HepG2 (cell line): ENCODE data around the gene CPO. TPM values are rescaled to one million over a fixed set of nuclear protein-coding genes. Genes with fewer than 3 reads are reported as not detected.

Experiments
- ATAC-seq: fragments of 200-7000 bp; cut with Tn5 transposase; 3 replicates; pipeline ENCODE4 v1.9.1; 2020; ENCODE audit warnings: mild to moderate bottlenecking, moderate library complexity
- BruUV-seq: library from RNA; stranded (reverse); fragments of 400-500 nt; replicated peaks from 2 replicates; lab custom pipeline; 2021; lab: Mats Ljungman, UMichigan
- CTCF ChIA-PET: fragments of 300-600 bp; formaldehyde crosslinking; extraction: SDS; loops from one replicate; lab custom pipeline; 2021; ENCODE audit warnings: low total read pairs, inconsistent platforms, low intra/inter-chr PET ratio; lab: Yijun Ruan, JAX
- POLR2A ChIA-PET: fragments of 350-600 bp; sonication (Branson Sonifier 250); formaldehyde crosslinking; loops from one replicate; lab custom pipeline; 2020; ENCODE audit warnings: antibody characterized with exemption, inconsistent platforms; lab: Yijun Ruan, JAX
- DNase-seq: peaks from one replicate; pipeline ENCODE4 v3.0.0-alpha.2; 2015; ENCODE audit warnings: low spot score
- FAIRE-seq: peaks from 3 replicates; lab custom pipeline; 2011; peaks lifted over from hg19 to GRCh38; lab: Jason Lieb, UNC
- H2AFZ ChIP-seq: one replicate; pipeline ENCODE4 v1.6.1; 2011; ENCODE audit warnings: low read length, inconsistent platforms
- H3K27ac ChIP-seq: fragments of 300-600 bp; 3 replicates; pipeline ENCODE4 v1.8.0; 2011; ENCODE audit warnings: mixed run types, mild to moderate bottlenecking, mixed read lengths, low read length, inconsistent platforms; ENCODE audit not compliant: insufficient read depth; ENCODE audit errors: extremely low read length
- H3K27me3 ChIP-seq, 2 experiments: fragments of 200-600 bp in 1 of 2; 2 replicates in 1 of 2; 3 replicates in 1 of 2; pipeline versions ENCODE4 v1.6.0 to v1.8.0; 2011; ENCODE audit warnings: low read length in 2 of 2, mild to moderate bottlenecking in 2 of 2, moderate library complexity in 2 of 2, inconsistent platforms in 1 of 2; ENCODE audit not compliant: insufficient read depth in 2 of 2, control insufficient read depth in 1 of 2
- H3K36me3 ChIP-seq, 2 experiments: fragments of 200-600 bp in 1 of 2; replicated peaks in 1 of 2; 2 replicates in 1 of 2; 3 replicates in 1 of 2; pipeline versions ENCODE4 v1.5.1 to v1.8.0; 2011; ENCODE audit warnings: low read length in 2 of 2, inconsistent platforms in 1 of 2; ENCODE audit not compliant: insufficient read depth in 2 of 2, control insufficient read depth in 1 of 2
- H3K4me1 ChIP-seq: 2 replicates; pipeline ENCODE4 v1.5.1; 2012; ENCODE audit warnings: low read length, inconsistent platforms; ENCODE audit not compliant: insufficient read depth
- H3K4me2 ChIP-seq: 2 replicates; pipeline ENCODE4 v1.6.0; 2011; ENCODE audit warnings: low read depth, low read length, inconsistent platforms
- H3K4me3 ChIP-seq, 3 experiments: fragments of 200-600 bp in 1 of 3; sonication (generic), shearing (Covaris generic) in 1 of 3; replicated peaks in 1 of 3; 2 replicates each; pipeline ENCODE4 v1.5.1; 2011 to 2016; ENCODE audit warnings: low read length in 3 of 3, inconsistent platforms in 2 of 3, low read depth in 2 of 3, mild to moderate bottlenecking in 2 of 3, control low read depth in 1 of 3, mixed read lengths in 1 of 3; ENCODE audit not compliant: insufficient read depth in 1 of 3
- H3K79me2 ChIP-seq: one replicate; pipeline ENCODE4 v1.6.1; 2011; ENCODE audit warnings: low read length, inconsistent platforms; ENCODE audit not compliant: insufficient read depth
- H3K9ac ChIP-seq: 2 replicates; pipeline ENCODE4 v1.6.0; 2011; ENCODE audit warnings: mild to moderate bottlenecking, low read depth, low read length, inconsistent platforms; ENCODE audit not compliant: insufficient read depth
- H3K9me3 ChIP-seq: 2 replicates; pipeline ENCODE4 v1.5.1; 2012; ENCODE audit warnings: mild to moderate bottlenecking, low read length
- H4K20me1 ChIP-seq: 2 replicates; pipeline ENCODE4 v1.6.0; 2011; ENCODE audit warnings: inconsistent platforms, mild to moderate bottlenecking, low read length, moderate library complexity; ENCODE audit not compliant: insufficient read depth
- JARID2 ChIP-seq: sonication (generic); formaldehyde crosslinking; IDR thresholded peaks from 2 replicates; pipeline ENCODE4 v1.8.1; 2023; ENCODE audit warnings: missing genetic modification reagents, inconsistent platforms; ENCODE audit not compliant: insufficient replicate concordance
- KMT2B ChIP-seq: IDR thresholded peaks from 2 replicates; pipeline ENCODE4 v1.6.1; 2016; ENCODE audit warnings: missing genetic modification reagents, missing compliant biosample characterization
- MAFF ChIP-seq: IDR thresholded peaks from 2 replicates; pipeline ENCODE4 v1.6.1; 2011; ENCODE audit warnings: low read depth, low read length, improper control_type of control experiment
- MAFK ChIP-seq, 2 experiments: IDR thresholded peaks in 1 of 2; conservative IDR thresholded peaks in 1 of 2; 2 replicates each; pipeline ENCODE4 v1.6.1; 2011; ENCODE audit warnings: improper control_type of control experiment in 2 of 2, low read length in 2 of 2
- ZBTB26 ChIP-seq: IDR thresholded peaks from 2 replicates; pipeline ENCODE4 v1.6.1; 2016; ENCODE audit warnings: missing compliant biosample characterization, missing genetic modification reagents, borderline replicate concordance
- ZNF567 ChIP-seq: sonication (generic); formaldehyde crosslinking; IDR thresholded peaks from 2 replicates; pipeline ENCODE4 v1.8.1; 2023; ENCODE audit warnings: mild to moderate bottlenecking, missing genetic modification reagents, borderline replicate concordance
- ZNF609 ChIP-seq: sonication (generic); formaldehyde crosslinking; IDR thresholded peaks from 2 replicates; pipeline ENCODE4 v1.4.0; 2020; ENCODE audit warnings: mild to moderate bottlenecking, missing genetic modification reagents, borderline replicate concordance
- WGBS: methylation state at CpG from one replicate; pipeline ENCODE4 v1.1.6; 2017; ENCODE audit warnings: low lambda C conversion rate; 5-methylcytosine and 5-hydroxymethylcytosine counted together
- in situ Hi-C: cut with HindIII; loops from 2 replicates; pipeline ENCODE4 v1.10.0; 2017; ENCODE audit warnings: low pct_unique_long_range_greater_than_20kb; ENCODE audit not compliant: extremely low pct_ligation_motif_present
- intact Hi-C: fragments of 100-400 bp; cut with micrococcal nuclease; formaldehyde crosslinking; loops from one replicate; pipeline ENCODE4 v1.10.0; 2022; ENCODE audit not compliant: unreplicated experiment
- polyA plus RNA-seq, 8 experiments: library from polyadenylated mRNA; depleted of rRNA in 3 of 8; stranded (reverse) in 7 of 8; unstranded in 1 of 8; fragments of >200 nt; fragmentation: Illumina TruSeq in 4 of 8; extraction: Trizol in 4 of 8; gene quantifications; 2 replicates each; pipeline versions ENCODE4 v1.2.1 to v1.2.3, GENCODE V29; 2011 to 2016; ENCODE audit warnings: low read depth in 4 of 8, missing spikeins in 1 of 8, mixed read lengths in 1 of 8; ENCODE audit not compliant: insufficient read depth in 1 of 8
- total RNA-seq, 5 experiments: library from RNA; depleted of rRNA; stranded (reverse); fragments of >200 nt; fragmentation: Illumina TruSeq; extraction: Trizol; gene quantifications; 2 replicates each; pipeline ENCODE4 v1.2.3, GENCODE V29; 2016; ENCODE audit warnings: low read depth in 1 of 5

The CPO gene
- total and polyA plus RNA-seq, 2 of the 13 experiments (the other 11 are each of a cell fraction or from before 2014, with no cell fraction given): 0.07 TPM; not detected in 1

GRCh38 chr2:206937555-206937954 is 1.8 kb upstream of the CPO start:
- no peak overlapping the region for H3K27ac ChIP-seq
- no TSS peak for BruUV-seq
- no peaks in the 10 kb centered on the region for H3K9me3 ChIP-seq
- H4K20me1 ChIP-seq: no peaks in the 10 kb centered on the region
- CTCF ChIA-PET: no interaction called here
- H3K9ac ChIP-seq: no peak overlapping the region
- POLR2A ChIA-PET: no interaction called here
- TF ChIP-seq MAFF (peak; percentile 70), ZBTB26 (CRISPR knock-in tag) (no peak), JARID2 (CRISPR knock-in tag) (no peak), MAFK (conservative IDR thresholded peaks at IDR 0.05 in 1 of 2, IDR thresholded peaks at IDR 0.05 in 1 of 2; ENCODE audit: low read length in 2 of 2) (peak; percentile 68 to 83), ZNF567 (no peak)
- no peaks in the 10 kb centered on the region for H3K36me3 ChIP-seq
- H3K4me1 ChIP-seq: no peaks in the 10 kb centered on the region
- H3K4me3 ChIP-seq: no peak overlapping the region
- no peak overlapping the region for H3K4me2 ChIP-seq
- intact Hi-C loops (no loop called here), in situ Hi-C loops (no loop called here)
- ATAC-seq (no peak), DNase-seq (no peak), FAIRE-seq (no peak)
- 17% methylated on average over 6 of the region's 6 CpGs for WGBS
- H3K79me2 ChIP-seq: no peaks in the 10 kb centered on the region
- H3K27me3 ChIP-seq: no peaks in the 10 kb centered on the region
- no peak overlapping the region for H2AFZ ChIP-seq

- H3K27me3 ChIP-seq: no peaks in the 10 kb centered on the region
- ATAC-seq (no peak), FAIRE-seq (no peak), DNase-seq (no peak)
- no peak overlapping the region for H3K27ac ChIP-seq
- H3K4me3 ChIP-seq: no peak overlapping the region
- H3K4me2 ChIP-seq: no peak overlapping the region
- no peak overlapping the region for H2AFZ ChIP-seq
- no peaks in the 10 kb centered on the region for H3K79me2 ChIP-seq
- CTCF ChIA-PET: no interaction called here
- no TSS peak for BruUV-seq
- POLR2A ChIA-PET: no interaction called here
- no peaks in the 10 kb centered on the region for H3K9me3 ChIP-seq
- intact Hi-C loops: no loop called here
- no peaks in the 10 kb centered on the region for H3K36me3 ChIP-seq
- H3K4me1 ChIP-seq: no peaks in the 10 kb centered on the region
- in situ Hi-C loops: no loop called here
- H4K20me1 ChIP-seq: no peaks in the 10 kb centered on the region
- no peak overlapping the region for H3K9ac ChIP-seq
- TF ChIP-seq KMT2B (no peak), ZNF609 (CRISPR knock-in tag) (no peak)
Observed at GRCh38 chr2:206940546-206940945, 1.2 kb downstream of the CPO start.
